B cell (primary cell): ENCODE data around the gene PLXDC1.

Experiments used
- EZH2 ChIP-seq: IDR thresholded peaks from 2 replicates; pipeline ENCODE4 v1.6.1; 2012; ENCODE audit warnings: borderline replicate concordance, low read depth, mild to moderate bottlenecking, moderate library complexity, low read length; ENCODE audit not compliant: insufficient read depth, poor library complexity, severe bottlenecking
- TF ChIP-seq, protein P1 (sequence below): fragments of 200-600 bp; IDR thresholded peaks from one replicate; pipeline ENCODE4 v1.8.0; 2022; ENCODE audit warnings: antibody characterized with exemption, mild to moderate bottlenecking

DNA sequence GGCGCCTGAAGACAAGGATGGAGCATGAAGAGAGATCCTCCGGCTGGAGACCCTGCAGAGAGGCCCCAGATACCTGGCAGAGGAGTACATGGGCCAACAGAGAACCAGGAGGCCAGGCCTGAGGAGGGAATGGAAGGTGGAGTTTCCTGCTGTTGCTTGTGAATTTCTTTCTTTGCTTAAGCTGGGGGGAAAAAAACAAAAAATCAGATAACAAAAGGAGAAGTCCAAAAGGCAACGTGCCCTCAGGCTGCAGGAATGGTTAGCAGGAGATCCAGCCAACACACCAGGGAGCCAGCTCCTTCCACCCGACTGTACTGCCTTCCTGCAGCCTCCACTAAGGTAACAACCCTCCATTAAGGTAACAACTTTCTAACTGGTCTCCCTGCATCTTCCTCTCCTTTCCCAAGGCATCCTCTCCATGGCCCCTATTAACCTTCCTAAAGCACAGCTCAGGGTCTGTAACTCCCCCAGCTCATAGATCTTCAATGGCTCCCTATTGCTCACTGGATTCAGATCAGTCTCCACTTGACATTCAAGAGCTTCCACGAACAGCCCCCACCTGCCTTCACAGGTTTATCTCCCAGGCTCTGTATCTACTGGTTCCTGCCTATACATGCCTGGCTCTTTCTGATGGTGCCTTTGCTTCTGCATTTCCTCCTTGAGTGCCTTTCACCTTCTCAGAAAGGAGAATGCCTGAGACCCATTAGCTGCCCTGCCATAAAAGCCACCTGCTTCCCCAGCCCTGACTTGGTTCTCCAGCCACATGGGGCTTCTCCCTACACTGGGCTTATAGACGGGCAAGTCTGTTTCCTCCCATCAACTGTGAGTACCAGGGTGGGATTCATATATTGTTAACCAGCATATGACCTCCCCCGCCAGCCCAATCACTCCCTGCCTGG is 15.2 kb upstream of the PLXDC1 start:
- TF ChIP-seq, protein P1, sequence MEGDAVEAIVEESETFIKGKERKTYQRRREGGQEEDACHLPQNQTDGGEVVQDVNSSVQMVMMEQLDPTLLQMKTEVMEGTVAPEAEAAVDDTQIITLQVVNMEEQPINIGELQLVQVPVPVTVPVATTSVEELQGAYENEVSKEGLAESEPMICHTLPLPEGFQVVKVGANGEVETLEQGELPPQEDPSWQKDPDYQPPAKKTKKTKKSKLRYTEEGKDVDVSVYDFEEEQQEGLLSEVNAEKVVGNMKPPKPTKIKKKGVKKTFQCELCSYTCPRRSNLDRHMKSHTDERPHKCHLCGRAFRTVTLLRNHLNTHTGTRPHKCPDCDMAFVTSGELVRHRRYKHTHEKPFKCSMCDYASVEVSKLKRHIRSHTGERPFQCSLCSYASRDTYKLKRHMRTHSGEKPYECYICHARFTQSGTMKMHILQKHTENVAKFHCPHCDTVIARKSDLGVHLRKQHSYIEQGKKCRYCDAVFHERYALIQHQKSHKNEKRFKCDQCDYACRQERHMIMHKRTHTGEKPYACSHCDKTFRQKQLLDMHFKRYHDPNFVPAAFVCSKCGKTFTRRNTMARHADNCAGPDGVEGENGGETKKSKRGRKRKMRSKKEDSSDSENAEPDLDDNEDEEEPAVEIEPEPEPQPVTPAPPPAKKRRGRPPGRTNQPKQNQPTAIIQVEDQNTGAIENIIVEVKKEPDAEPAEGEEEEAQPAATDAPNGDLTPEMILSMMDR: no peak
- no peak for TF ChIP-seq EZH2
